ENCODE results near the gene MIPEP.

Gene MIPEP

GRCh38 chr13:23741879-23742510, 147.2 kb downstream of the MIPEP start:
- no peak for DNase-seq

DNA sequence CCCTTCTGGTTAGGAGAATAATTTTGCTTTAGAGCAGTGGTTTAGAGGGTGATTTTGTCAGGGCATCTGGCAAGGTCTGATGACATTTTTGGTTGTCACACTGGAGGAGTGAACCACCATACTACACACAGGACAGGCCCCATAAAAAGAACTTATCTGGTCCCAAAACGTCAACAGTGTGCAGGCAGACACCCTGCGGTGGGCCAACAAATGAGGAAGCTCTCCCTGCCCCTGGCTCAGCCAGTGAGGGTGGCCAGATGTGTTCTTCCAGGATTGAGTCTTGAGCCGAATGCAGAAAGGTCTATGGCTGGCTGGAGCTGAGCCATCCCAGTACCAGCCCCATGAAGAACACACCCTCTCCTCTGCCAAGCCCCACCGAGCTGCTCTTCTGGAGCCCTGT, 149.2 kb downstream of the MIPEP start:
- DNase-seq = no peak

DNA sequence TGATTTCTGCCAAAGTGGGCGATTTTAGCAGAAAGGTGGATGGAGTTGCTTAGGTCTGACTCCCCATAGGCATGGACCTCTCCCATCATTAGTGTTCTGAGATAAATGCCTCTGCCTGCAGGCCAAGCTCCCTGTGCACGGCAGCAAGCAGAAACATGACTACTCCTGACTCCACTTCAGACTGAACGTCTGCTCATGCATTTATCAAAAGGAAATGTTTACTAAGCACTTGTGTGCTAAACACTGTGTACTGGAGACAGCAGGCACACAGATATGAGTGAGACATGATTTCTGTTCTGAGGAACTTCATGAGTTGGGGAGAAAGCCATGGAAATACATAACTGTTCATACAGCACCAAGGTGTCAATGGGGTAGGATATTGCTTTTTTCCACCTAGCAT, 149.6 kb downstream of the MIPEP start:
- no peak for DNase-seq

GRCh38 chr13:23736541-23736940, 152.7 kb downstream of the MIPEP start:
- no peak for DNase-seq

DNA sequence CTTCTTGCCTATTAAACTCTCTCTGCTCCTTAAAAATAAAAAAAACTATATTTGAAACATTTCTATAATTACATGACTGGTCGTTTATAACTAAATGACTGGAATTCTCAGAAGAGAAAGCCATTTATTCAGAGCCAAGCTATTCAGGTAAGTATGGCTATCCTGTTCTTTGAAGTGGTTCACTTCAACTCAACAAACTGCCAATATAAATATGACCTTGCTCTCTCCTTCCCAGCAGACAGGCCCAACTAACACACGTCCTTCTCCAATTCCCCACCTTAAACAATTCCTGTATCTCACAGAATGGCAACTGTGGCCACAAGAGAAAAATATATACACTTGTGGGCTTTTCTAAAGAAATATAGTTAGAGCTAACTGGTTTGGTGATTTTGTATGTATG, 153.9 kb downstream of the MIPEP start:
- no peak for DNase-seq

DNA sequence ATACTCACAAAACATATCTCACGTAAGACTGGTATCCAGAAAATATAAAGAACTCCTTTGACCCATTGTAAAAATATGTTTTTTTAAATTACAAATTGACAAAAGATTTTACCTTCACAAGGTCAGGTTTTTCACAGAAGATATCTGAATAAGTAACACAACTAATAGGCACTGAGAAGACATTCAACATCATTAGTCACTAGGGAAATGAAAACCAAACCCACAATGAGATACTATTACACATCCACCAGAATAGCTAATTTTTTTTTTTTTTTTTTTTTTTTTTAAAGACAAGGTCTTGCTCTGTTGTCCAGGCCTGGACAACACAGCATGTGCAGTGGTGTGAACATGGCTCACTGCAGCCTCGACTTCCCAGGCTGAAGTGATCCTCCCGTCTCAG, 157.5 kb downstream of the MIPEP start:
- no peak for DNase-seq

- no peak for DNase-seq
Observed at GRCh38 chr13:23730251-23730650, 158.9 kb downstream of the MIPEP start.

DNA sequence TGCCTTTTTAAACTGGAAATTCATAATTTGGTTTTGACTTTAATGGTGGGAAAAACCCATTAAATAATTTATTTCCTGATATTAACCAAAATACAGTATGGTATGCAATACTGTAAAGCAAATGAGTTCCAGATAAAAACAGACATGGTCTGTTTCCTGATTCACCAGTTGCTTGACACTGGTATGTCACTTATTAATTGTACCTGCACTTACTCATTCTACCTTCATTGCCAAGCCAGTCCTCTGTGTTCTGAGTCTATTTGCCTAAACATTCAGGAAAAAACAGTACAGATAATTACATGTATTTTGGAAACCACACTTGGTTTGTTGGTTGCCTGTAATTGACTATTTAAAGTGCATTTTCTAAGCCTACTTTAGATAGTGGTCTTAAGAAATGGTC, 159.7 kb downstream of the MIPEP start:
- DNase-seq = no peak

- no peak for DNase-seq
Observed at GRCh38 chr13:23728807-23729206, 160.4 kb downstream of the MIPEP start.

GRCh38 chr13:23725922-23726321, 163.3 kb downstream of the MIPEP start:
- no peak for DNase-seq

- no peak for DNase-seq
Observed at GRCh38 chr13:23724196-23724970, 164.8 kb downstream of the MIPEP start.

DNA sequence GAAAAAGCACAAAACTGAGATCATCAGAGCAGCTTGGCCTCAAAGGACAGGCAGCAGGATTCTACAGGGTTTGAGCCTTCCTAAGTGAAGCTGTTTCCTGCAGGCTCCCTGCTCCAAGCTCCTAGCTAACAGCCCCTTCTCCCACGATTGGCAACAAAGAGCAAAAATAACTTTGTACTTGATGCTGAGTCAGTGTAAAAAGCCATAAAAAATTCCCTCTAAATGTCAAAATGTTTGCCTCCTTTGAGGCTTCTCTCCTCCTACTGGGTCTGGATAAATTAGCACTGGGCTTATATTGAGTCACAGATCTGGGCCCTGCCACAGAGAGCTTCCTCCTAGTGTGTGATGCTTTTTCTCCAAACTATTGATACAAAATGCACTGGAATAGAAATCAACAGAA, 165.7 kb downstream of the MIPEP start:
- DNase-seq = no peak

DNA sequence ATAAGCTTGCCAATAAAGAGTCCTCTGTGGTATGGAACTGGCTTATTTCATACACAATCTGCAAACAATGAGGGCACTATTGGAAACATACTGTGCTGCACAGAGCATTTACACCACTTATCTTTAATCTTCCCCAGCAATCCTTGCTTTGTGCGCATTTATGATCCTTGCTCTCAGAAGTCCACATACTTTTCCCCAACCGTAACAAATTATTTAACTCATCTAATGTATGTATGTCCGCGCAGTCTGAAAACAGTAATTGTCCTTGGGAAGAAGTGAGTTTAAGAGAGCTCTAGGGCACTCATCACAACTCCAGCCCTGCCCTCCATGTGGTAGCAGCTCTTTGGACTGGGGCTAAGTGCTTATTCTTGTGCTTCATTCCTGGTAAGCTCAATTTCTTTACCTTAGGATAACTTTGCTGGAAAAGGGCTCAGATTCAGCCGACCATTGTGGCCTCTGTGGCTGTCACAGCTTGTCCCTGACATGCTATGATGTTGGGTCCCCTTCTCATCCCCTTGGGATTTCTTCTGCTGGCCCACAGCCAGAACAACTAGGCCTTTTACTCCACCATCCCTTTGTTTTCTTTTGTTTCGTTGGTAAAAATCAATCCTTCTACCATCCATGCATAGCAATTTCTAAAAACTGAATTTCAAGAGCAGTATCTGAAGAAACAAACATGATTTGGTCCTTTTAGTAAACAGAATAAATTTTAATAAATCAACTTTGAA, 166.3 kb downstream of the MIPEP start:
- no peak for DNase-seq

- no peak for DNase-seq
Observed at GRCh38 chr13:23718996-23719395, 170.2 kb downstream of the MIPEP start.

GRCh38 chr13:23716401-23716800, 172.8 kb downstream of the MIPEP start:
- no peak for DNase-seq

- DNase-seq = no peak
Observed at GRCh38 chr13:23715762-23716235, 173.4 kb downstream of the MIPEP start.

GRCh38 chr13:23715092-23715761, 174.0 kb downstream of the MIPEP start:
- DNase-seq = no peak

GRCh38 chr13:23714672-23715071, 174.5 kb downstream of the MIPEP start:
- DNase-seq = no peak

DNA sequence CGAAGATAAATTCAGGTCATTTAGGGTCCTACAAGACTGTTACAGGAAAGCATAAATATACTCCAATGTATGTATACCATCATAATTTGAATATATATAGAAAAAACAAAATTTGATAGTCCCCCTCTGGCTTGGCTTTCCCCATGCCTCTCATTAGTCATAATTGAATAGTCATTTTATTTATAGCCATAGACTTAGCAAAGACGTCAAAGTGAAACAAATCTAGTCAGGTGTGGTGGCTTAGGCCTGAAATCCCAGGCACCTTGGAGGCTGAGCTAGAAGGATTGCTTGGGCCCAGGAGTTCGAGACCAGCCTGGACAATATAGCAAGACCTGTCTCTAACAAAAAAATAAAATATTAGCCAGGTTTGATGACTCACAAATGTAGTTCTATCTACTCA, 177.8 kb downstream of the MIPEP start:
- DNase-seq = no peak

GRCh38 chr13:23710366-23710765, 178.8 kb downstream of the MIPEP start:
- DNase-seq = no peak

- DNase-seq = no peak
Observed at GRCh38 chr13:23709536-23709935, 179.7 kb downstream of the MIPEP start.

DNA sequence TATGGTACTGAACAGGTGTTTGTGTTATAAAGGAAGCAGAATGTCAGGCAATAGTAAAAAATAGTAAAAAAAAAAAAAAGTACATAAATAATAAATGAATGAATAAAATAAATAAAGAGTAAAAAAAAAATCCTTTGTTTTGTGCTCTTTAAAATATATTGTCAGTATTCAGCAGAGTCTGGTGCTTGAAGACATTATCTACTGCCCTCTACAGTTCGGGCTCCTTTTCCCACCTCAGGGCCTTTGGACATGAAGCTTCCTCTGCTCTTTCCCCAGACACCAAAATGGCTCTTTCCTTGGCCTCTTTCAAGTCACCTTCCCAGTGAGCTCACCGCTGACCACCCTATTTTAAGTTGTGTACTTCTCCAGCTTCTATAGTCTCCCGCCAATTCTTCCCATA, 181.5 kb downstream of the MIPEP start:
- no peak for DNase-seq

DNA sequence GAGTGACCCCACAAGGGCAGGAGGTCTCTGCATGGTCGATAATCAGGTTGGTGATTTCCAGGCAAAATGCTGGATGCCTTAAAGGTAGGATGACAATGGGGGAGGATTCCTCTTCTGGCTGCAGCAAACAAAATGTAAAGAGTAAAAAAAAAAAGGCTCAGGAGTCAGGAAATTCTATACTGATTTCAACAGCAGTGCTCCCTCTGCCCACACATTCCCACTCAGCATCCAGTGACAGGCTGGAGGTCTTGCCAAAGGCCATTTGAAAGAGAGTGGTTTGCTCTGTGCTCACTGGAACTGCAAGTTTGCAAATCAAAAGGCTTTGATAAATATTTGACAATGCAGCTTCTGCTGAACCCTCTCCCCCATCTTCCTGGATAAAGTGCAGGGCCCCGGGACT, 183.6 kb downstream of the MIPEP start:
- DNase-seq = no peak

All from amniotic stem cell (primary cell).